Measurements from ENCODE around the gene KCNIP1. TPM values are rescaled to one million over a fixed set of nuclear protein-coding genes. Genes with fewer than 3 reads are reported as not detected.

The KCNIP1 gene
- total RNA-seq, 1 donor from 2014 or later: not detected

- intact Hi-C loops (cut with micrococcal nuclease): no loop called here
- H3K27ac Mint-ChIP-seq: no peak overlapping the region
- peaks cover 2% of the 10 kb centered on the region for H3K27me3 Mint-ChIP-seq (ENCODE audit: low read depth)
- H3K4me1 Mint-ChIP-seq (ENCODE audit: low read depth): no peaks in the 10 kb centered on the region
- no peak for DNase-seq (ENCODE audit: low spot score)
- H3K9me3 Mint-ChIP-seq: no peaks in the 10 kb centered on the region
- H3K4me3 Mint-ChIP-seq (ENCODE audit: low read depth): no peak overlapping the region
- no peaks in the 10 kb centered on the region for H3K36me3 Mint-ChIP-seq (ENCODE audit: low read depth)
Observed at GRCh38 chr5:170701334-170701733, 197.5 kb downstream of the KCNIP1 start.

DNA sequence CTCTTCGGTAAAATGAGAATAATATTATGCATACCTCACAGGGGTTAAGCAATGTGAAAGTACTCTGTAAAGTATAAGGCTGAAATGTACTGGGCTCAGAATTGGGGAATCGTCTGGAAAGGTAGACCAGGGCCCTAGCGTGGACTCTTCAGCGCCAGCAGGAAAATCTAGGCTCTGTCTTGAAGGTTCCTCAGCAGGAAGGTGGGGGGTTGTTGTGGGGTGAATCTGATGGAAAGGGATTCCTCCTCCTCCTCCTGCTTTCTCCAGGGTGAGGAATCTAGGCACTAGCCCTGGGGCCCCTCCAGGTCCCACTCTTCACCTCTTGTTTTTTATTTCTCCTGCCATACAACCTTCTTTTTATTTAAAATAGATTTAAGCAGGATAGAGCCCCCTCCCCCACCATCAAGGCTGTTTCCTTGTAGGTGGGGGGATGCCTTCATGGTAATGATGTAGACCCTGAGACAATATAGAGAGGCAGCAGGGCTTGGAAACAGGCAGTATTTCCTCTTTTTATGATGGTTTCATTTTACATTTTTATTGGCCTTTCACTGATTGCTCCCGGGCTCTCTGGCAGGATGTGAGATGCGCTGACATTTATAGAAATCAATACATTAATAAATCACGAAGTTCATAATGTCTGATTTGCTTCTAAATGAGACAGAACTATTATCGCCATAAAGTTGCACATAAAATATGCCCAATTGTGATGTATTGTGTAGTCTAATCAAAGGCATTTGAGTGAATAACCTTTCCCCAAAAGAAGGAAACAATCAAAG lies 200.8 kb downstream of the KCNIP1 start:
- H3K27ac Mint-ChIP-seq: no peak overlapping the region
- intact Hi-C loops (cut with micrococcal nuclease): no loop called here
- DNase-seq (ENCODE audit: low spot score): no peak
- no peak overlapping the region for H3K4me3 Mint-ChIP-seq (ENCODE audit: low read depth)
- H3K27me3 Mint-ChIP-seq (ENCODE audit: low read depth): no peaks in the 10 kb centered on the region
- no peaks in the 10 kb centered on the region for H3K36me3 Mint-ChIP-seq (ENCODE audit: low read depth)
- no peaks in the 10 kb centered on the region for H3K4me1 Mint-ChIP-seq (ENCODE audit: low read depth)
- no peaks in the 10 kb centered on the region for H3K9me3 Mint-ChIP-seq

GRCh38 chr5:170709640-170710039 lies 205.8 kb downstream of the KCNIP1 start:
- intact Hi-C loops (cut with micrococcal nuclease): no loop called here
- Mint-ChIP-seq H3K36me3 (ENCODE audit: low read depth) (no peaks in the 10 kb centered on the region), H3K4me1 (ENCODE audit: low read depth) (no peaks in the 10 kb centered on the region), H3K4me3 (ENCODE audit: low read depth) (no peak overlapping the region), H3K9me3 (no peaks in the 10 kb centered on the region), H3K27me3 (ENCODE audit: low read depth) (no peaks in the 10 kb centered on the region), H3K27ac (no peak overlapping the region)
- no peak for DNase-seq (ENCODE audit: low spot score)

- Mint-ChIP-seq H3K36me3 (ENCODE audit: low read depth) (no peaks in the 10 kb centered on the region), H3K27me3 (ENCODE audit: low read depth) (no peaks in the 10 kb centered on the region), H3K4me1 (ENCODE audit: low read depth) (no peaks in the 10 kb centered on the region), H3K9me3 (no peaks in the 10 kb centered on the region), H3K4me3 (ENCODE audit: low read depth) (no peak overlapping the region), H3K27ac (no peak overlapping the region)
- no peak for DNase-seq (ENCODE audit: low spot score)
- intact Hi-C loops (cut with micrococcal nuclease): no loop called here
Observed at GRCh38 chr5:170711300-170711699, 207.5 kb downstream of the KCNIP1 start.

DNA sequence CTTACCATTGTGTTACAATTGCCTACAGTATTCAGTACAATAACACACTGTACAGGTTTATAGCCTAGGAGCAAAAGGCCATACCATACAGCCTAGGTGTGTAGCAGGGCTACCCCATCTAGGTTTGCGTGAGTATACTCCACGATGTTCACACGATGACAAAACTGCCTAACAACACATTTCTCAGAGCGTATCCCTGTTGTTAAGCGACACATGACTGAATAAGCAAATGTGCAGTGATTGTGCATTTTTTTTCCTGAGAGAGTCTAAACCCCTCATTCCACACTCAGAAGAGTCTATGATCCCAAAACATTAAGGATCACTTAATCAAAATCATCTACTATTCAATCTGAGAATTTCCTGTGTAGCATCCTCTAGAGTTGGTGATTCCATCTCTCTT lies 211.3 kb downstream of the KCNIP1 start:
- H3K27me3 Mint-ChIP-seq (ENCODE audit: low read depth): no peaks in the 10 kb centered on the region
- H3K27ac Mint-ChIP-seq: no peak overlapping the region
- DNase-seq (ENCODE audit: low spot score): no peak
- no peak overlapping the region for H3K4me3 Mint-ChIP-seq (ENCODE audit: low read depth)
- intact Hi-C loops (cut with micrococcal nuclease): no loop called here
- H3K9me3 Mint-ChIP-seq: no peaks in the 10 kb centered on the region
- H3K4me1 Mint-ChIP-seq (ENCODE audit: low read depth): no peaks in the 10 kb centered on the region
- no peaks in the 10 kb centered on the region for H3K36me3 Mint-ChIP-seq (ENCODE audit: low read depth)

GRCh38 chr5:170716396-170716795 lies 212.6 kb downstream of the KCNIP1 start:
- DNase-seq (ENCODE audit: low spot score): no peak
- no peaks in the 10 kb centered on the region for H3K9me3 Mint-ChIP-seq
- no peaks in the 10 kb centered on the region for H3K36me3 Mint-ChIP-seq (ENCODE audit: low read depth)
- H3K4me1 Mint-ChIP-seq (ENCODE audit: low read depth): no peaks in the 10 kb centered on the region
- intact Hi-C loops (cut with micrococcal nuclease): no loop called here
- H3K27me3 Mint-ChIP-seq (ENCODE audit: low read depth): no peaks in the 10 kb centered on the region
- no peak overlapping the region for H3K27ac Mint-ChIP-seq
- no peak overlapping the region for H3K4me3 Mint-ChIP-seq (ENCODE audit: low read depth)

DNA sequence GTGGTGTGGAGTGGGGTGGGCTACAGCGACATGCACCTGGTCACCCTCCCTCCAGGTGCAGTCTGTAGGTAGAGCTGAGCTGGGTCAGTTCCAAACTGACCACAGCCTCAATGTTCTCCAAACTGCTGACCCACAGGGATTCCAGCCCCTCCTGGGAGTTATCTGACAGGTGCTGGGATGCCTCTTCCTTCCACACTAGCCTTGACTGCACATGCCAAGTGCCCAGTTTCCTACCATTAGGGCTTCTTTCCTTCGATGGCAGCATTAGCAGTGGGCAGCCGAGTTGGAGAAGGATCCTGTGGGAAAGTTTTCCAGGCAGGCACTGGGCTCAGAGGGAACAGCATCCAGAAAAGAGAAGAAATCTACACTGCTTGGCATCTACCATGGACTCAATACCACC lies 215.7 kb downstream of the KCNIP1 start:
- Mint-ChIP-seq H3K36me3 (ENCODE audit: low read depth) (no peaks in the 10 kb centered on the region), H3K4me3 (ENCODE audit: low read depth) (no peak overlapping the region), H3K27ac (no peak overlapping the region), H3K27me3 (ENCODE audit: low read depth) (no peaks in the 10 kb centered on the region), H3K9me3 (no peaks in the 10 kb centered on the region), H3K4me1 (ENCODE audit: low read depth) (no peaks in the 10 kb centered on the region)
- no peak for DNase-seq (ENCODE audit: low spot score)
- intact Hi-C loops (cut with micrococcal nuclease): no loop called here

- no peaks in the 10 kb centered on the region for H3K27me3 Mint-ChIP-seq (ENCODE audit: low read depth)
- H3K9me3 Mint-ChIP-seq: no peaks in the 10 kb centered on the region
- H3K27ac Mint-ChIP-seq: no peak overlapping the region
- no peaks in the 10 kb centered on the region for H3K36me3 Mint-ChIP-seq (ENCODE audit: low read depth)
- no peak overlapping the region for H3K4me3 Mint-ChIP-seq (ENCODE audit: low read depth)
- intact Hi-C loops (cut with micrococcal nuclease): no loop called here
- no peaks in the 10 kb centered on the region for H3K4me1 Mint-ChIP-seq (ENCODE audit: low read depth)
- no peak for DNase-seq (ENCODE audit: low spot score)
Observed at GRCh38 chr5:170720179-170720578, 216.4 kb downstream of the KCNIP1 start.

DNA sequence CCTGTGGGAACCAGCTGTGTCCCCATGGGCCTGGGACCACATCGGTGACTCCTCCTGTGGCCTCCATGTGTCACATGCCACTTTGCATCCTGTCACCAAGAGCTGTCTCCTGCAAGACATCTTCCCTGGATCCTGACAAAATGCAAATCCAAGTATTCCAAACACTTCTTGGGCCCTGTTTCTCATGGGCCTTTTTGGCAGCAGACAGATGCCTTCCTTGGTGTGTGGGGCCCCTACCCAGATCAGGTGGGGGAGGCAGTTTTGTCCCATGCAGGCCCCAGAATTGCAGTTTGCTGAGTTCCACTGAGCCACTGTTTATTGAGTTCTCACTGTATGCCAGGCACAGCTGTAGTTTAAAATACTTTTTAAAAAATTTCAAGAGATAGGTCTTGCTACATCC lies 217.2 kb downstream of the KCNIP1 start:
- no peaks in the 10 kb centered on the region for H3K4me1 Mint-ChIP-seq (ENCODE audit: low read depth)
- intact Hi-C loops (cut with micrococcal nuclease): no loop called here
- no peak overlapping the region for H3K27ac Mint-ChIP-seq
- no peaks in the 10 kb centered on the region for H3K27me3 Mint-ChIP-seq (ENCODE audit: low read depth)
- DNase-seq (ENCODE audit: low spot score): no peak
- no peaks in the 10 kb centered on the region for H3K36me3 Mint-ChIP-seq (ENCODE audit: low read depth)
- no peaks in the 10 kb centered on the region for H3K9me3 Mint-ChIP-seq
- no peak overlapping the region for H3K4me3 Mint-ChIP-seq (ENCODE audit: low read depth)

GRCh38 chr5:170721681-170722080 lies 217.9 kb downstream of the KCNIP1 start:
- no peak for DNase-seq (ENCODE audit: low spot score)
- Mint-ChIP-seq H3K27me3 (ENCODE audit: low read depth) (no peaks in the 10 kb centered on the region), H3K36me3 (ENCODE audit: low read depth) (no peaks in the 10 kb centered on the region), H3K27ac (no peak overlapping the region), H3K4me3 (ENCODE audit: low read depth) (no peak overlapping the region), H3K4me1 (ENCODE audit: low read depth) (no peaks in the 10 kb centered on the region), H3K9me3 (no peaks in the 10 kb centered on the region)
- intact Hi-C loops (cut with micrococcal nuclease): no loop called here

DNA sequence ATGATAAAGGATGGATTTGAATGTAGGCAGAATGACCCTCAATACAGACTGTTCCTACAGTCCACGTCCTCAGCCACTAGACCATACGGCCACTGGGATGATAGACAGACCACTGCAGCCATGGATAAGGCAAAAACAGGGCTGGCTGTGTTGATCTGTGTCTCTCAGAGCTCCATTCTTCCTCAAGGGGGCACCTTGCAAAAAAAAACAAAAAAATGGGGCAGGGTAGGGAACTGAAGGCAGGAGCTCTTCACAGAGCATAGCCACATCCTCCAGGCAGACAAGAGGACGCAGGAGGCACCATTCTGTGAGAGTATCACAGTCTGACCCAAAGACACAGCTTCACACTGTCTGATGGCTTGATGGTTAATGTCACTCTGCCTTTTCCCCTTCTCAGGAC lies 218.5 kb downstream of the KCNIP1 start:
- no peaks in the 10 kb centered on the region for H3K4me1 Mint-ChIP-seq (ENCODE audit: low read depth)
- H3K9me3 Mint-ChIP-seq: no peaks in the 10 kb centered on the region
- H3K36me3 Mint-ChIP-seq (ENCODE audit: low read depth): no peaks in the 10 kb centered on the region
- H3K4me3 Mint-ChIP-seq (ENCODE audit: low read depth): no peak overlapping the region
- H3K27me3 Mint-ChIP-seq (ENCODE audit: low read depth): no peaks in the 10 kb centered on the region
- DNase-seq (ENCODE audit: low spot score): no peak
- no peak overlapping the region for H3K27ac Mint-ChIP-seq
- intact Hi-C loops (cut with micrococcal nuclease): no loop called here

DNA sequence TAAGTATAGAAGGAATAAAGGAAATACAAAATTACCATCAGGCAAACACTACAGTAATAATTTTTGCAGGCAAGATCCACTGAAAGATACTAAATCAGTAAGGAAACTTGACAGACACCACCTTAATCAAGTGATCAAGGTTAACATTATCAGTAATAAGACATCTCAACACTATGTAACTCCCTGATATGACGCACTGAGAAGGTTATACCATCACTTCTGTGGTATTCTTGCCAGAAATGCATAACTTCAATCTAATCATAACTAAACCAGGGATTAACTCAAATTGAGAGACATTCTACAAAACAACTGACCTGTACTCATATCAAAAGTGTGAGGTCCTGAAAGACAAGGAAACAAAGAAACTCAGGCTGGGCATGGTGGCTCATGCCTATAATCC lies 227.2 kb downstream of the KCNIP1 start:
- peaks cover 8% of the 10 kb centered on the region for H3K27me3 Mint-ChIP-seq (ENCODE audit: low read depth)
- no peak overlapping the region for H3K4me3 Mint-ChIP-seq (ENCODE audit: low read depth)
- intact Hi-C loops (cut with micrococcal nuclease): no loop called here
- no peak overlapping the region for H3K27ac Mint-ChIP-seq
- no peaks in the 10 kb centered on the region for H3K36me3 Mint-ChIP-seq (ENCODE audit: low read depth)
- no peak for DNase-seq (ENCODE audit: low spot score)
- H3K4me1 Mint-ChIP-seq (ENCODE audit: low read depth): no peaks in the 10 kb centered on the region
- no peaks in the 10 kb centered on the region for H3K9me3 Mint-ChIP-seq

DNA sequence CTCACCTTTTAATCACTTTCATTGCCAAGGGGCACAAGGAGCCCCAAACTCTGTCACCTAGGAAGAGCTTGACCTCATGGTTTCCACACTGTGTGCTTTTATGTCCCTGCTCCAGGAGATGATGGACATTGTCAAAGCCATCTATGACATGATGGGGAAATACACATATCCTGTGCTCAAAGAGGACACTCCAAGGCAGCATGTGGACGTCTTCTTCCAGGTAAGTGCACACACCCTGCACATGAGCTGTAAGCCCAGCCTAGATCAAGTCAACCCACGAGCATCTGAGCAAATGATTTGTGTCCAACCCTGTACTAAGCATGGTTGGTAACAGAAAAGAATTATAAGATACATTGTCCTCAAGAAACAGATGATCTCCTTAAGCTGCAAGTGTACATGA lies 228.9 kb downstream of the KCNIP1 start:
- Mint-ChIP-seq H3K9me3 (no peaks in the 10 kb centered on the region), H3K36me3 (ENCODE audit: low read depth) (no peaks in the 10 kb centered on the region), H3K27me3 (ENCODE audit: low read depth) (peaks cover 9% of the 10 kb centered on the region), H3K27ac (no peak overlapping the region), H3K4me1 (ENCODE audit: low read depth) (no peaks in the 10 kb centered on the region), H3K4me3 (ENCODE audit: low read depth) (no peak overlapping the region)
- intact Hi-C loops (cut with micrococcal nuclease): no loop called here
- no peak for DNase-seq (ENCODE audit: low spot score)

DNA sequence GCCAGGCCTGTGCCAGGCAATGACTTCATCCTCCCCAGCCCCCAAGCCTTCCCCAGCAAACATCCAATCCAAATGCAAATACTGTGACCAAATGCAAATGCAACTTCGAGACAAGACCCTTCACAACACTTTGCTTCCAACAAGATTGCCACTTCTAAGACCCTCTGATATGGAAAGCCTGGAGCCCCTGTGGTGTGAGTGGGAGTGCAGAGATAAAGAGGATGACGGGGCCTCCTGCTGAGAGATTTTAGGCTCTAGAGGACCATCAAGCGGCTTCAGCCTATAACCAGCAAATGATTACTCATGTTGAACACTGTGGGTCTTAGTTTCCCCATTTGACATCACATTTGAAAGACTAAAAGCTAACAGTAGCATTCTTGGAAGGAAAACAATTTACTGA lies 233.1 kb downstream of the KCNIP1 start:
- DNase-seq (ENCODE audit: low spot score): no peak
- H3K27ac Mint-ChIP-seq: no peak overlapping the region
- intact Hi-C loops (cut with micrococcal nuclease): no loop called here
- peaks cover 7% of the 10 kb centered on the region for H3K27me3 Mint-ChIP-seq (ENCODE audit: low read depth)
- no peaks in the 10 kb centered on the region for H3K9me3 Mint-ChIP-seq
- H3K4me3 Mint-ChIP-seq (ENCODE audit: low read depth): no peak overlapping the region
- H3K36me3 Mint-ChIP-seq (ENCODE audit: low read depth): no peaks in the 10 kb centered on the region
- no peaks in the 10 kb centered on the region for H3K4me1 Mint-ChIP-seq (ENCODE audit: low read depth)
